ENCODE measurements around the gene CCDC188. TPM values are rescaled to one million over a fixed set of nuclear protein-coding genes. Genes with fewer than 3 reads are reported as not detected.

Gene CCDC188
- total RNA-seq, 2 experiments from 2014 or later = not detected

- intact Hi-C loops (cut with micrococcal nuclease; ENCODE audit: unreplicated experiment) = no loop called here
- Histone ChIP-seq H2AFZ (ENCODE audit: low read length) (no peak overlapping the region), H3K4me1 (ENCODE audit: insufficient read depth, low read length, poor library complexity, severe bottlenecking) (no peaks in the 10 kb centered on the region), H4K20me1 (ENCODE audit: insufficient read depth, low read length) (no peaks in the 10 kb centered on the region), H3K4me3 (ENCODE audit: low read depth, low read length, poor library complexity, severe bottlenecking) (no peak overlapping the region), H3K9me2 (ENCODE audit: insufficient read depth, low read length) (no peaks in the 10 kb centered on the region), H3K36me3 (ENCODE audit: insufficient read depth, low read length) (no peaks in the 10 kb centered on the region), H3K4me2 (ENCODE audit: low read length) (no peak overlapping the region), H3K27ac (ENCODE audit: low read depth, low read length, poor library complexity, severe bottlenecking) (no peak overlapping the region), H3K9me3 (ENCODE audit: low read length) (no peaks in the 10 kb centered on the region), H3K79me2 (ENCODE audit: insufficient read depth, low read depth, low read length) (no peaks in the 10 kb centered on the region)
- TF ChIP-seq EZH2phosphoT487 (IDR thresholded peaks at IDR 0.05; ENCODE audit: borderline replicate concordance, low read depth, low read length) = no peak
- TF ChIP-seq, protein P1, sequence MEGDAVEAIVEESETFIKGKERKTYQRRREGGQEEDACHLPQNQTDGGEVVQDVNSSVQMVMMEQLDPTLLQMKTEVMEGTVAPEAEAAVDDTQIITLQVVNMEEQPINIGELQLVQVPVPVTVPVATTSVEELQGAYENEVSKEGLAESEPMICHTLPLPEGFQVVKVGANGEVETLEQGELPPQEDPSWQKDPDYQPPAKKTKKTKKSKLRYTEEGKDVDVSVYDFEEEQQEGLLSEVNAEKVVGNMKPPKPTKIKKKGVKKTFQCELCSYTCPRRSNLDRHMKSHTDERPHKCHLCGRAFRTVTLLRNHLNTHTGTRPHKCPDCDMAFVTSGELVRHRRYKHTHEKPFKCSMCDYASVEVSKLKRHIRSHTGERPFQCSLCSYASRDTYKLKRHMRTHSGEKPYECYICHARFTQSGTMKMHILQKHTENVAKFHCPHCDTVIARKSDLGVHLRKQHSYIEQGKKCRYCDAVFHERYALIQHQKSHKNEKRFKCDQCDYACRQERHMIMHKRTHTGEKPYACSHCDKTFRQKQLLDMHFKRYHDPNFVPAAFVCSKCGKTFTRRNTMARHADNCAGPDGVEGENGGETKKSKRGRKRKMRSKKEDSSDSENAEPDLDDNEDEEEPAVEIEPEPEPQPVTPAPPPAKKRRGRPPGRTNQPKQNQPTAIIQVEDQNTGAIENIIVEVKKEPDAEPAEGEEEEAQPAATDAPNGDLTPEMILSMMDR (conservative IDR thresholded peaks at IDR 0.05; ENCODE audit: low read length) = no peak
- ChIA-PET POLR2A (no interaction called here), CTCF (ENCODE audit: unreplicated experiment) (no interaction called here)
- BruUV-seq (replicated peaks) = no TSS peak
- no peak for DNase-seq (ENCODE audit: low spot score)
Measured at GRCh38 chr22:20196094-20196842, 45.4 kb upstream of the CCDC188 start.

DNA sequence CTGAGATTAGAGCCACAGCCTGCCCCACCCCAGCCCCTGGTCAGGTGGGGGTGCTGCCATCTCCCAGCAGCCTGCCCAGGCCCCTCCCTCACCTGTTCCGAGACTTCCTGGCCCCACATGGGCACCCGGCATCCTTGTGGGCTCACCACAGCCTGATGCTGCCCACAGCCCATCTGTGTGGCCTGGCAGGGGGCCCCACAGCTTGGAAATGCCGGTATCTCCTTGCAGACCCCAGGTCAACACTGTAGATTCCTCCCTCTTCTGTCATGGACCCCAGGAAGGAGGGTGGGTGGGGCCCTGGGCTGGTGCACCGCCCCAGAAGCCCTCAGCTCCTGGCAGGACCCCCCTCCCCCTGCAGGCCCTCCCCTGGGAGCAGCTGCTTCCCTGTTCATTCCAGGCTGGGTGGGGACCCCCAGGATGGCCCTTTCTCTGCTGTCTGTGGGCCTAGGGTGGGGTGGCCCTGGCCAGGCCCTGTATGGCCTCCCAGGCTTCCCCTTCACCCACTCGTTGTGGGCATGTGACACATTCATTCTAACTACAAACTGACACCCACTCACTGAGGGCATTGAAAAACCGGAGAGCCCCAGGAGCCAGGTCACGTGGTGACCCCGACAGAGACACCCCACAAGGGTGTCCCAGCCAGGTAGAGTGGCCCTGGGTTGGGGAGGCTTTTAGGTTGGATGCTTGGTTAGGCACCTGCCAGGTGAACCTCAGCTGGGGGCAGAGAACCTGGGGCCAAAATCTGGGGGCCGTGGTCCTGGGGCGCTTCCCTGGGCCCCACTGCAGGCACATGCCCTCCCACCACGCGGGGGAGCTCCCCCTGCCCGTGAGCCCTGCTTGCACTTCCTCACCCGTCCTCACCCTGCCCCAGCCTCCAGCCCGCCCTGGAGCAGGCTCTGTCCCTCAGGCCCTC lies 44.1 kb upstream of the CCDC188 start:
- POLR2A ChIA-PET = interaction anchor here (0.6 kb wide), 1 partner anchor 63 kb away, joined by 4 read pairs; no protein-coding TSS in a partner anchor
- intact Hi-C loops (cut with micrococcal nuclease; ENCODE audit: unreplicated experiment) = no loop called here
- CTCF ChIA-PET (ENCODE audit: unreplicated experiment) = no interaction called here

More for the DNA sequence above, 44.1 kb upstream of the CCDC188 start:
- Histone ChIP-seq H3K79me2 (ENCODE audit: insufficient read depth, low read depth, low read length) (no peaks in the 10 kb centered on the region), H3K27ac (ENCODE audit: low read depth, low read length, poor library complexity, severe bottlenecking) (no peak overlapping the region), H3K9me2 (ENCODE audit: insufficient read depth, low read length) (no peaks in the 10 kb centered on the region), H2AFZ (ENCODE audit: low read length) (peak overlapping the region; percentile 51; the same call in 1 of the 2 replicates), H3K4me1 (ENCODE audit: insufficient read depth, low read length, poor library complexity, severe bottlenecking) (no peaks in the 10 kb centered on the region), H4K20me1 (ENCODE audit: insufficient read depth, low read length) (no peaks in the 10 kb centered on the region), H3K4me2 (ENCODE audit: low read length) (no peak overlapping the region), H3K9me3 (ENCODE audit: low read length) (no peaks in the 10 kb centered on the region), H3K4me3 (ENCODE audit: low read depth, low read length, poor library complexity, severe bottlenecking) (no peak overlapping the region), H3K36me3 (ENCODE audit: insufficient read depth, low read length) (no peaks in the 10 kb centered on the region)
- no TSS peak for BruUV-seq (replicated peaks)
- TF ChIP-seq EZH2phosphoT487 (IDR thresholded peaks at IDR 0.05; ENCODE audit: borderline replicate concordance, low read depth, low read length) = no peak
- TF ChIP-seq, protein P1 (conservative IDR thresholded peaks at IDR 0.05; ENCODE audit: low read length) = peak; percentile 51
- peak; percentile 32 for DNase-seq (ENCODE audit: low spot score)

All from OCI-LY7 (cell line).